COLO668 (cell line): Measurements from ENCODE around the gene ATP8B4.
"Not testable (repeated sequence)": the region's sequence is repeated elsewhere in the genome, so short reads cannot be mapped to it uniquely, and the experiment has no call there.

Experiments used
- DNase-seq: peaks from one replicate; lab custom pipeline; 2025; ENCODE audit not compliant: unreplicated experiment; lab: John Stamatoyannopoulos, UW

Gene ATP8B4

GRCh38 chr15:50119063-50120040, at the start of gene ATP8B4:
ATP8B4 (minus strand) TSS chr15:50119233; CDS start chr15:50106966, 12,267 bp downstream.
- no peak for DNase-seq

GRCh38 chr15:50168379-50168778, 49.3 kb upstream of the ATP8B4 start:
- DNase-seq = no peak

- no peak for DNase-seq
Measured at GRCh38 chr15:50167110-50167509, 48.1 kb upstream of the ATP8B4 start.

- DNase-seq = no peak
Measured at GRCh38 chr15:50166216-50166615, 47.2 kb upstream of the ATP8B4 start.

GRCh38 chr15:50164458-50164857, 45.4 kb upstream of the ATP8B4 start:
- no peak for DNase-seq

GRCh38 chr15:50163719-50164410, 44.8 kb upstream of the ATP8B4 start:
- DNase-seq = no peak

- DNase-seq = no peak
Measured at GRCh38 chr15:50162969-50163718, 44.1 kb upstream of the ATP8B4 start.

- DNase-seq = not testable (repeated sequence)
Measured at GRCh38 chr15:50158236-50158635, 39.2 kb upstream of the ATP8B4 start.

GRCh38 chr15:50151476-50151875, 32.4 kb upstream of the ATP8B4 start:
- DNase-seq = no peak

- DNase-seq = no peak
Measured at GRCh38 chr15:50150851-50151250, 31.8 kb upstream of the ATP8B4 start.

GRCh38 chr15:50150349-50150748, 31.3 kb upstream of the ATP8B4 start:
- no peak for DNase-seq

- no peak for DNase-seq
Measured at GRCh38 chr15:50149090-50149489, 30.1 kb upstream of the ATP8B4 start.

- DNase-seq = no peak
Measured at GRCh38 chr15:50148362-50148963, 29.4 kb upstream of the ATP8B4 start.

GRCh38 chr15:50146632-50147031, 27.6 kb upstream of the ATP8B4 start:
- no peak for DNase-seq

GRCh38 chr15:50145451-50145872, 26.4 kb upstream of the ATP8B4 start:
- no peak for DNase-seq

- DNase-seq = no peak
Measured at GRCh38 chr15:50144341-50145120, 25.5 kb upstream of the ATP8B4 start.

- DNase-seq = no peak
Measured at GRCh38 chr15:50143255-50143860, 24.3 kb upstream of the ATP8B4 start.

GRCh38 chr15:50141856-50142255, 22.8 kb upstream of the ATP8B4 start:
- DNase-seq = no peak

GRCh38 chr15:50140983-50141382, 21.9 kb upstream of the ATP8B4 start:
- DNase-seq = no peak

GRCh38 chr15:50140098-50140497, 21.1 kb upstream of the ATP8B4 start:
- DNase-seq = no peak
